SU-DHL-6 (cell line): ENCODE measurements around the gene ATP8A2.

Source experiments
- EZH2phosphoT487 ChIP-seq: fragments of 200-600 bp; sonication (generic), shearing (Covaris generic); conservative IDR thresholded peaks from 2 replicates; pipeline ENCODE4 v1.6.1; 2018; ENCODE audit warnings: mild to moderate bottlenecking, antibody characterized with exemption, low read length, moderate library complexity, mixed read lengths
- TF ChIP-seq, protein P1 (sequence below): fragments of 200-600 bp; sonication (generic); IDR thresholded peaks from one replicate; pipeline ENCODE4 v1.5.1; 2017; ENCODE audit warnings: antibody characterized with exemption, mild to moderate bottlenecking, low read length, moderate library complexity; ENCODE audit not compliant: insufficient read depth, poor library complexity, severe bottlenecking

DNA sequence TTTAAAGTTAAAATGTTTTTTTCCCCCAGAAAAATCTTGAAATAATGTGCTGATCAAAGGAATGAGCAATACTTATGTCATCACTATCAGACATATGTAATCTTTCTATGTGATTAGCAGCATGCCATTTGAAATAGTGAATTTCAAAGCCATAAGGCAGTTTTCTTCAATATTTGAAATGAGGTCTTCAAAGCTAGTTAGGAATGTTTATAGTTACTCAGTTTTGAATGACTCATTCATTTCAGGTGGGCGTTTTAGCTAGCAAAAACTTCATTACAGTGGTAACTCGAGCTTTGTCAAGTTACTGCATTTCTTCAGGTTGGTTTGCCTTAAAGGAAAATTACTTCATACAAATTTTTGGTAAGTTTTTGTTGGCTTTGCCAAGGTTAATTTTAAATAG, 102.1 kb downstream of the ATP8A2 start:
- TF ChIP-seq, protein P1, sequence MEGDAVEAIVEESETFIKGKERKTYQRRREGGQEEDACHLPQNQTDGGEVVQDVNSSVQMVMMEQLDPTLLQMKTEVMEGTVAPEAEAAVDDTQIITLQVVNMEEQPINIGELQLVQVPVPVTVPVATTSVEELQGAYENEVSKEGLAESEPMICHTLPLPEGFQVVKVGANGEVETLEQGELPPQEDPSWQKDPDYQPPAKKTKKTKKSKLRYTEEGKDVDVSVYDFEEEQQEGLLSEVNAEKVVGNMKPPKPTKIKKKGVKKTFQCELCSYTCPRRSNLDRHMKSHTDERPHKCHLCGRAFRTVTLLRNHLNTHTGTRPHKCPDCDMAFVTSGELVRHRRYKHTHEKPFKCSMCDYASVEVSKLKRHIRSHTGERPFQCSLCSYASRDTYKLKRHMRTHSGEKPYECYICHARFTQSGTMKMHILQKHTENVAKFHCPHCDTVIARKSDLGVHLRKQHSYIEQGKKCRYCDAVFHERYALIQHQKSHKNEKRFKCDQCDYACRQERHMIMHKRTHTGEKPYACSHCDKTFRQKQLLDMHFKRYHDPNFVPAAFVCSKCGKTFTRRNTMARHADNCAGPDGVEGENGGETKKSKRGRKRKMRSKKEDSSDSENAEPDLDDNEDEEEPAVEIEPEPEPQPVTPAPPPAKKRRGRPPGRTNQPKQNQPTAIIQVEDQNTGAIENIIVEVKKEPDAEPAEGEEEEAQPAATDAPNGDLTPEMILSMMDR, result no peak
- TF ChIP-seq EZH2phosphoT487, result no peak
